Kidney epithelial cell (primary cell): Measurements from ENCODE around the gene UVRAG. TPM values are rescaled to one million over a fixed set of nuclear protein-coding genes. Genes with fewer than 3 reads are reported as not detected.
A peak's percentile ranks its signal among the peaks of the same experiment; 100 is the strongest.

Experiments
- DNase-seq: peaks from one replicate; pipeline ENCODE4 v3.0.0-alpha.2; 2010; ENCODE audit warnings: low read depth
- H3K27me3 ChIP-seq: 2 replicates; pipeline ENCODE4 v1.6.0; 2011; ENCODE audit warnings: low read length; ENCODE audit not compliant: control insufficient read depth, insufficient read depth
- H3K36me3 ChIP-seq: 2 replicates; pipeline ENCODE4 v1.5.1; 2011; ENCODE audit warnings: low read length; ENCODE audit not compliant: control insufficient read depth, insufficient read depth
- H3K4me3 ChIP-seq: 2 replicates; pipeline ENCODE4 v1.5.1; 2011; ENCODE audit warnings: low read depth, mild to moderate bottlenecking, control low read depth, low read length
- total RNA-seq: library from RNA; depleted of rRNA; stranded (reverse); fragments of >200 nt; gene quantifications from 2 replicates; pipeline ENCODE4 v1.2.3, GENCODE V29; 2015
- TF ChIP-seq, protein P1 (sequence below): IDR thresholded peaks from 2 replicates; pipeline ENCODE4 v1.5.1; 2011; ENCODE audit warnings: mild to moderate bottlenecking, moderate library complexity, low read length, control low read depth, inconsistent platforms; ENCODE audit not compliant: insufficient read depth, poor library complexity, severe bottlenecking

Gene UVRAG
- total RNA-seq, 1 donor from 2014 or later, result 16.2 TPM

DNA sequence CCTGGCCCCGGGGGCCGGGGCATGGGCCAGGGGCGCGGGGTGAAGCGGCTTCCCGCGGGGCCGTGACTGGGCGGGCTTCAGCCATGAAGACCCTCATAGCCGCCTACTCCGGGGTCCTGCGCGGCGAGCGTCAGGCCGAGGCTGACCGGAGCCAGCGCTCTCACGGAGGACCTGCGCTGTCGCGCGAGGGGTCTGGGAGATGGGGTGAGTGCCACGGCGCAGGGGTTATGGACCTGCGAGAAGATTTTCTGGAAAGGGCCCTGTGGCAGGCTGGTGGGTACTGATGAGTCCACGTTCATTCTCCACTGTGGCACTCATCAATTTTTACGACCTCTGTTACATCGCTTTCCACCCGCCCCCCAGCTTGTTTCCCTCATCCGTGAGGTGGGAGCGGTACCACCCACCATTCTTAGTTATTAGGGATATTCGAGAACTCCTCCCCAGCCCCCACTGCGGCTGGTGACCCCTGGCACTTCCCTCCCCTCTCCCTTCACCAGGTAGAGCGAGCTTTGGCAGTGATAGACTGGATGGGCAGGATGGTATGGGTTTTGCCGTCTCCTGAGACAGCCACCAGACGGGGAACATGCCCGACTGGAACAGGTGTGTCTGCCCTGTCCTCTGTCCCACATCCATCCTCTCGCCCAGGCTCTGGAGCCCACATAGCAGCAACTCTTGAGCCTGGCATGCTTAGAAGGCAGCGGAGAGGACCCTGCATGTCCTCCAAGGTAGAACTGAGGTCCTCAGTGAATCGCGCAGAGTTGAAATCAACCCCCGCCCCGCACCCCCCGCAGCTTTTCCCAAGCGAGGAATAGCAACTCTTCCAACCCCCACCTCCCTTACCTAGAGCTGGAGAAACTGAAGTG lies 45.9 kb upstream of the UVRAG start:
- Histone ChIP-seq H3K36me3 (no peaks in the 10 kb centered on the region), H3K4me3 (peak overlapping the region; percentile 39), H3K27me3 (peaks cover 25% of the 10 kb centered on the region)
- TF ChIP-seq, protein P1, sequence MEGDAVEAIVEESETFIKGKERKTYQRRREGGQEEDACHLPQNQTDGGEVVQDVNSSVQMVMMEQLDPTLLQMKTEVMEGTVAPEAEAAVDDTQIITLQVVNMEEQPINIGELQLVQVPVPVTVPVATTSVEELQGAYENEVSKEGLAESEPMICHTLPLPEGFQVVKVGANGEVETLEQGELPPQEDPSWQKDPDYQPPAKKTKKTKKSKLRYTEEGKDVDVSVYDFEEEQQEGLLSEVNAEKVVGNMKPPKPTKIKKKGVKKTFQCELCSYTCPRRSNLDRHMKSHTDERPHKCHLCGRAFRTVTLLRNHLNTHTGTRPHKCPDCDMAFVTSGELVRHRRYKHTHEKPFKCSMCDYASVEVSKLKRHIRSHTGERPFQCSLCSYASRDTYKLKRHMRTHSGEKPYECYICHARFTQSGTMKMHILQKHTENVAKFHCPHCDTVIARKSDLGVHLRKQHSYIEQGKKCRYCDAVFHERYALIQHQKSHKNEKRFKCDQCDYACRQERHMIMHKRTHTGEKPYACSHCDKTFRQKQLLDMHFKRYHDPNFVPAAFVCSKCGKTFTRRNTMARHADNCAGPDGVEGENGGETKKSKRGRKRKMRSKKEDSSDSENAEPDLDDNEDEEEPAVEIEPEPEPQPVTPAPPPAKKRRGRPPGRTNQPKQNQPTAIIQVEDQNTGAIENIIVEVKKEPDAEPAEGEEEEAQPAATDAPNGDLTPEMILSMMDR, result no peak
- DNase-seq, result no peak

DNA sequence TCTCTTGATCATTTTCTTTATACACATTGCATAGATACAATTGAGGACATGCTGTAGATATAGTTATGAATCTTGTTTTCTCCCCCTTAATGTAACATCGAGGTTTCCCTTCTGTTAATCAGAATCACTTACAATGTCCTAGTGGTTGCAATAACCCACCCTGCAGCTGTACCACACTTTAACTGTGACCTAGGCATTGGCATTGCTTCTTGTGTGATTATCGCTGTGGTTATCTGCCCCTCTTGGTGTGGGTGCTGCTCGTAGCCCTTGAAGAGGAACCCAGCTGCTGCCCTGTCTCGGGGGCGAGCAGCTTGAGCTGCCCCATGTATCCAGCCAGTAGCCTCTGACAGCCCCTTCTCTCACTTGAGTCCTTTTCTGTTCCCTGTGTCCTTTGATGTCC lies 44.9 kb upstream of the UVRAG start:
- no peaks in the 10 kb centered on the region for H3K36me3 ChIP-seq
- H3K4me3 ChIP-seq, result no peak overlapping the region
- H3K27me3 ChIP-seq, result peaks cover 25% of the 10 kb centered on the region
- no peak for DNase-seq
- TF ChIP-seq, protein P1, result no peak

DNA sequence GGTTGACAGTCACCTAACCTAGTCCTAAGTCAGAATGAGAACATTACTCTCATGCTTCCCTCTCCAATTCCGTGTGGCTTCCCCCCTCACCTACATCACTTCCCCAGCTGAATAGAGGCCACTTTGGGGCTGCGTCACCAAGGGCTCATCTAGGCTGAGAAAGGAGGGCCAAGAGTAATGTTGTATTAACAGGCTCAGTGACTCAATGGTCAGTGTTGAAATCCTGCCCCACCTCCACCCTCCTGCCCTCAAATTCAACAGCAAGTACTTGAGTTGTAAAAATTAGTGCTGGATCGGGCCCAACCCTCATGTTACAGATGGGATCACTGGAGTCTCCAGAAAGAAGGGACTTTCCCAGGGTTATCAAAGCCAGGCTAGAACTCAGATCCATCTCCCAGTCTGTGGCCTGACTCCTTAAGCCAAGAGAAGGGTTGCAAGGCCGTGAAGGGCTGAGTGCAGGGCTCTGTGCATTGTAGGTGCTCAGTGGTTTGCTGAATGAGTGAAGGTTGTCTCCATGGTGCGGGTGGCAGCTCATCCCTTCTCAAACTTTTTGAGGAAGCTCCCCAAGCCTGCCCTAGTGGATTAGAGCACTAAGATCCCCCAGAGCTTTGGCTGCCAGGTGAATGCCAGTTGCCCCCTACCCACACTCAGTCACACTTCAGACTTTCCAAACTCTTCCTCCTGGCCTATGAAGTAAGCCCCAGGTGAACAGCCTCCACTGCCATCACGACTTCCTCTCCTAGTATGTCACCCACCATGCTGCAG lies 43.2 kb upstream of the UVRAG start:
- DNase-seq, result no peak
- H3K4me3 ChIP-seq, result no peak overlapping the region
- H3K27me3 ChIP-seq, result peaks cover 25% of the 10 kb centered on the region
- no peaks in the 10 kb centered on the region for H3K36me3 ChIP-seq
- TF ChIP-seq, protein P1, result no peak

DNA sequence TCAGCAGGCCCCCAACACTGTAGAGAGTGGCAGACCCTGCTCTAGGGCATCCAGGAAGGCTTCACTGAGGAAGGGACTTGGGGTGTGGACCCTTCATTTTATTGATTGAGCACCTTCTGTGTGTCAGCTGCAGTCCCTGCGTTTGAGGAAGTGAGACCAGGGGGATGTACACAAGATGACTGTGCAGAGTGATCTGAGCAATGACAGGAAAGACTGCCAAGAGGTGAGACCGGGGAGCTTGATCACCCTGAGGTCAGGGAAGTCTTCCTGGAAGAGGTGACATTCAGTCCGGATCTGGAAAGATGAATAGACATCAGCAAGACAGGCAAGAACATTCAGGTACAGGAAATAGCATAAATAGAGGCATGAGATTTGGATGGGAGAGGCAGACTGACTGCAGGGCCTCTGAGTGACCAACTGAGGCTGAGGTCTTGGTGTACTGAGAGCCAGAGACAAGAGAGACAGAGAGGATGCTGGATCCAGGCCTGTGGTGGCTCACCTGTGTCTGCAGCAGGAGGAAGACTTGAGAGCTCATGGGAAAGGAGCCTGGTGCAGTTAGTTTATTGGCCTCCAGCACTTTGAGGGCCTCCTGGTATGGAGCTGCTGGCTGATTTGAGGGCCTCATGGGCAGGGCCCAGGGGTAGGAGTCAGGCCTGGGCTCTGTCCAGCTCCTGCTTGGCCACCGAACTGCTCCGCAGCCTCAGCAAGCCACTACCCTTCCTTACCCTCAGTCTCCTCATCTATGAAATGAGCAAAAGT lies 41.2 kb upstream of the UVRAG start:
- H3K4me3 ChIP-seq, result no peak overlapping the region
- peaks cover 15% of the 10 kb centered on the region for H3K27me3 ChIP-seq
- no peaks in the 10 kb centered on the region for H3K36me3 ChIP-seq
- no peak for DNase-seq
- TF ChIP-seq, protein P1, result no peak

DNA sequence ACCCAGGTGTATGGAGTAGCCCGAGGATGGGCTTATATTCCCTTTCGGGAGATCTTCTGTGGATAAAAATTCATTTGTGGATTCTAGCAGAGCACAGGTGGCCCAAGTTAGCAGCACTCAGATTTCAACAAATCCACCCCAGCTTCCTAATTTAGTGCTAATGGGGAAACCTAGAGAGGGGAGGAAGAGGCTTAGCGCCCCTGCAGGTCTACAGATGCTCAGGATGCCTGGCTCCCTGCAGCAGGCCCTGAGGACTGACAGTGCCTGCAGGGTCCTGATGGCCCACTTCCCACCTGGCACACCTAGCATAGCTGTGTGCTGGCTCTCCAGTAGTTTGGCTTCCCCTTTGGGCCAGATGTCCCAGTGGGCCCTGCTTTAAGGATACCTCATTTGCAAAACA lies 40.0 kb upstream of the UVRAG start:
- TF ChIP-seq, protein P1, result no peak
- DNase-seq, result no peak
- no peak overlapping the region for H3K4me3 ChIP-seq
- H3K27me3 ChIP-seq, result peaks cover 4% of the 10 kb centered on the region
- no peaks in the 10 kb centered on the region for H3K36me3 ChIP-seq
